HepG2 (cell line): Measurements from ENCODE around the gene R3HDM4. TPM values are rescaled to one million over a fixed set of nuclear protein-coding genes. Genes with fewer than 3 reads are reported as not detected.

ENCODE experiments used
- BRF2 ChIP-seq: sonication (generic); formaldehyde crosslinking; IDR thresholded peaks from 2 replicates; pipeline ENCODE4 v1.8.1; 2022; ENCODE audit warnings: mild to moderate bottlenecking, missing genetic modification reagents
- DRAP1 ChIP-seq: IDR thresholded peaks from 2 replicates; pipeline ENCODE4 v1.6.1; 2016; ENCODE audit warnings: missing genetic modification reagents, missing compliant biosample characterization
- ERF ChIP-seq: IDR thresholded peaks from 2 replicates; pipeline ENCODE4 v1.6.1; 2018; ENCODE audit warnings: missing biosample characterization, missing genetic modification reagents
- HNRNPH1 ChIP-seq: fragments of 200-400 bp; formaldehyde crosslinking; optimal IDR thresholded peaks from 2 replicates; pipeline ENCODE3; 2017; ENCODE audit warnings: mild to moderate bottlenecking, low read depth, low read length
- HOMEZ ChIP-seq: IDR thresholded peaks from 2 replicates; pipeline ENCODE4 v1.6.1; 2016; ENCODE audit warnings: low read depth
- MYPOP ChIP-seq: sonication (generic); formaldehyde crosslinking; IDR thresholded peaks from 2 replicates; pipeline ENCODE4 v1.8.1; 2023; ENCODE audit warnings: mild to moderate bottlenecking, moderate library complexity, missing genetic modification reagents
- PITX1 ChIP-seq: sonication (generic); formaldehyde crosslinking; IDR thresholded peaks from 2 replicates; pipeline ENCODE4 v1.5.1; 2020; ENCODE audit warnings: mild to moderate bottlenecking, missing genetic modification reagents
- PRPF4 ChIP-seq: fragments of 200-400 bp; formaldehyde crosslinking; IDR thresholded peaks from 2 replicates; pipeline ENCODE4 v1.6.1; 2016; ENCODE audit warnings: low read length, low read depth; ENCODE audit not compliant: poor library complexity, severe bottlenecking
- REST ChIP-seq, 2 experiments: IDR thresholded peaks; 2 replicates each; pipeline ENCODE4 v1.6.1; 2011 to 2012; ENCODE audit warnings: low read length in 2 of 2, borderline replicate concordance in 1 of 2, low read depth in 1 of 2, mild to moderate bottlenecking in 1 of 2, moderate library complexity in 1 of 2
- RNF219 ChIP-seq: sonication (generic); formaldehyde crosslinking; IDR thresholded peaks from 2 replicates; pipeline ENCODE4 v1.5.0; 2020; ENCODE audit warnings: mild to moderate bottlenecking, missing genetic modification reagents
- SMAD9 ChIP-seq: sonication (generic); formaldehyde crosslinking; IDR thresholded peaks from 2 replicates; pipeline ENCODE4 v1.5.1; 2020; ENCODE audit warnings: mild to moderate bottlenecking, missing genetic modification reagents
- SRY ChIP-seq: sonication (generic); formaldehyde crosslinking; IDR thresholded peaks from 2 replicates; pipeline ENCODE4 v1.8.0; 2022; ENCODE audit warnings: mild to moderate bottlenecking, missing genetic modification reagents
- TBL1XR1 ChIP-seq: fragments of 150-350 bp; IDR thresholded peaks from 2 replicates; pipeline ENCODE4 v1.6.1; 2014; ENCODE audit warnings: borderline replicate concordance, low read length; ENCODE audit not compliant: partially characterized antibody
- ZMYM2 ChIP-seq: sonication (generic); formaldehyde crosslinking; IDR thresholded peaks from 2 replicates; pipeline ENCODE4 v1.8.0; 2022; ENCODE audit warnings: mild to moderate bottlenecking, missing genetic modification reagents
- ZMYM4 ChIP-seq: sonication (generic); formaldehyde crosslinking; IDR thresholded peaks from 2 replicates; pipeline ENCODE4 v1.8.1; 2023; ENCODE audit warnings: mild to moderate bottlenecking, missing genetic modification reagents
- ZNF20 ChIP-seq: sonication (generic); formaldehyde crosslinking; IDR thresholded peaks from 2 replicates; pipeline ENCODE4 v1.4.0; 2020; ENCODE audit warnings: mild to moderate bottlenecking, moderate library complexity, missing genetic modification reagents
- ZNF292 ChIP-seq: sonication (generic); formaldehyde crosslinking; IDR thresholded peaks from 2 replicates; pipeline ENCODE4 v1.8.1; 2022; ENCODE audit warnings: mild to moderate bottlenecking, low read depth, missing genetic modification reagents, borderline replicate concordance
- ZNF777 ChIP-seq: sonication (generic); formaldehyde crosslinking; IDR thresholded peaks from 2 replicates; pipeline ENCODE4 v1.4.0; 2020; ENCODE audit warnings: missing genetic modification reagents
- polyA plus RNA-seq, 8 experiments: library from polyadenylated mRNA; depleted of rRNA in 3 of 8; stranded (reverse) in 7 of 8; unstranded in 1 of 8; fragments of >200 nt; fragmentation: Illumina TruSeq in 4 of 8; extraction: Trizol in 4 of 8; gene quantifications; 2 replicates each; pipeline versions ENCODE4 v1.2.1 to v1.2.3, GENCODE V29; 2011 to 2016; ENCODE audit warnings: low read depth in 4 of 8, missing spikeins in 1 of 8, mixed read lengths in 1 of 8; ENCODE audit not compliant: insufficient read depth in 1 of 8
- total RNA-seq, 5 experiments: library from RNA; depleted of rRNA; stranded (reverse); fragments of >200 nt; fragmentation: Illumina TruSeq; extraction: Trizol; gene quantifications; 2 replicates each; pipeline ENCODE4 v1.2.3, GENCODE V29; 2016; ENCODE audit warnings: low read depth in 1 of 5

R3HDM4 gene
- total and polyA plus RNA-seq, 2 of the 13 experiments (the other 11 are each of a cell fraction or from before 2014, with no cell fraction given): 26.2 to 26.9 TPM

- TF ChIP-seq ZMYM2 (CRISPR knock-in tag) (no peak), ZNF292 (no peak), ERF (CRISPR knock-in tag) (no peak; the same call in 1 of the 2 replicates), ZMYM4 (no peak; the same call in 1 of the 2 replicates), REST (IDR thresholded peaks at IDR 0.05; ENCODE audit: borderline replicate concordance in 1 of 2, low read depth in 1 of 2, low read length in 2 of 2) (no peak), TBL1XR1 (peak; percentile 33), ZNF777 (CRISPR knock-in tag) (0 out of 2 replicates have a peak, but pooled peaks have one; percentile 1), BRF2 (CRISPR knock-in tag) (no peak), ZNF20 (CRISPR knock-in tag) (no peak), SRY (CRISPR knock-in tag) (no peak), HNRNPH1 (no peak), MYPOP (CRISPR knock-in tag) (no peak), SMAD9 (CRISPR knock-in tag) (no peak), PITX1 (no peak), DRAP1 (CRISPR knock-in tag) (peak; percentile 37; the same call in 1 of the 2 replicates), HOMEZ (CRISPR knock-in tag) (no peak), RNF219 (CRISPR knock-in tag) (no peak), PRPF4 (no peak)
These were observed 12.7 kb upstream of the R3HDM4 start, which contains the start of gene ARID3A (continued) for GRCh38 chr19:925526-926322.
